OCI-LY3 (cell line): ENCODE results near the gene IL1RAP.

Experiments
- H2AFZ ChIP-seq: fragments of 200-600, 300-600 bp; shearing (Covaris generic); 2 replicates; pipeline ENCODE4 v1.6.0; 2014; ENCODE audit warnings: antibody characterized with exemption, low read depth, low read length
- H3K27ac ChIP-seq: fragments of 200-600, 300-600 bp; sonication (generic); 2 replicates; pipeline ENCODE4 v1.5.1; 2014; ENCODE audit warnings: mild to moderate bottlenecking, low read length, moderate library complexity, mixed read lengths
- H3K27me3 ChIP-seq: fragments of 200-600, 300-600 bp; sonication (generic); 2 replicates; pipeline ENCODE4 v1.6.1; 2014; ENCODE audit warnings: low read depth, low read length, mixed read lengths
- H3K36me3 ChIP-seq: fragments of 200-600, 300-600 bp; sonication (generic); replicated peaks from 2 replicates; pipeline ENCODE3; 2014; ENCODE audit warnings: low read depth, low read length, mixed read lengths
- H3K4me1 ChIP-seq: fragments of 300-600, 200-600 bp; sonication (generic); 2 replicates; pipeline ENCODE4 v1.6.1; 2014; ENCODE audit warnings: low read length, mixed read lengths
- H3K4me2 ChIP-seq: fragments of 200-600, 300-600 bp; sonication (generic); 2 replicates; pipeline ENCODE4 v1.6.1; 2014; ENCODE audit warnings: low read length, mixed read lengths
- H3K4me3 ChIP-seq: fragments of 300-600, 200-600 bp; sonication (generic); 2 replicates; pipeline ENCODE4 v1.5.1; 2014; ENCODE audit warnings: antibody characterized with exemption, mild to moderate bottlenecking, low read length, moderate library complexity
- H3K79me2 ChIP-seq: fragments of 300-600, 200-600 bp; shearing (Covaris generic); 2 replicates; pipeline ENCODE4 v1.6.1; 2014; ENCODE audit warnings: mild to moderate bottlenecking, low read length, mixed read lengths
- H3K9ac ChIP-seq: fragments of 300-600, 200-600 bp; shearing (Covaris generic); 2 replicates; pipeline ENCODE4 v1.6.0; 2014; ENCODE audit warnings: mild to moderate bottlenecking, low read length, moderate library complexity
- H3K9me3 ChIP-seq: fragments of 200-600, 300-600 bp; shearing (Covaris generic); 2 replicates; pipeline ENCODE4 v1.6.1; 2014; ENCODE audit warnings: low read length, mixed read lengths; ENCODE audit not compliant: insufficient read depth
- H4K20me1 ChIP-seq: fragments of 200-600, 300-600 bp; sonication (generic); 2 replicates; pipeline ENCODE4 v1.6.1; 2016; ENCODE audit warnings: low read length, mixed read lengths; ENCODE audit not compliant: insufficient read depth
- CTCF ChIP-seq: fragments of 200-600, 300-600 bp; sonication (generic); IDR thresholded peaks from 2 replicates; pipeline ENCODE4 v1.5.1; 2014; ENCODE audit warnings: antibody characterized with exemption, low read length, low read depth
- EZH2phosphoT487 ChIP-seq: fragments of 200-600 bp; shearing (Covaris generic); IDR thresholded peaks from 2 replicates; pipeline ENCODE4 v1.6.1; 2018; ENCODE audit warnings: antibody characterized with exemption, mixed run types, low read depth

The IL1RAP gene

DNA sequence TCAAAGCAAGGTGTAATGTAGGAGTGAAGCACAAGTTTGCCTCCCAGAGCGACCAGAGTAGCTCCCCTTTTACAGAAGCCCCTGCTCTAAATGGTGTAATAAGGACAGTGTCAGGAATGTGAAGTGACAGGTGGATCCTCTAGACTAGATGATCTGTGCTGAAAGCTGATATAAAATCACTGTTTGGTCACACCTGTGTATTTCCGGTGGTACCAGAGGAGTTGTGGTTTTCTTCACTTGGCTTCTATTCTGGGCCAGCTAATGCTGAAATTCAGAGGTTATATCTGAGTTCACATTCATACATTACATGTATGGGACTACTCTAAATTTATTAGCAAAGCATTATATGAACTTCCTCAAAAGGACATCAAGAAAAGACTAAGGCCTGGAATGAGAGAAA is 117.4 kb downstream of the IL1RAP start:
- H3K4me3 ChIP-seq: no peak overlapping the region
- H3K27ac ChIP-seq: no peak overlapping the region
- no peaks in the 10 kb centered on the region for H3K27me3 ChIP-seq
- no peaks in the 10 kb centered on the region for H3K79me2 ChIP-seq
- TF ChIP-seq CTCF: no peak
- no peak for TF ChIP-seq EZH2phosphoT487
- no peaks in the 10 kb centered on the region for H4K20me1 ChIP-seq
- H3K4me2 ChIP-seq: no peak overlapping the region
- no peak overlapping the region for H2AFZ ChIP-seq
- no peaks in the 10 kb centered on the region for H3K4me1 ChIP-seq
- no peak overlapping the region for H3K9ac ChIP-seq
- no peaks in the 10 kb centered on the region for H3K9me3 ChIP-seq
- H3K36me3 ChIP-seq: no peaks in the 10 kb centered on the region

GRCh38 chr3:190641564-190641963 is 127.7 kb downstream of the IL1RAP start:
- Histone ChIP-seq H4K20me1 (no peaks in the 10 kb centered on the region), H3K4me3 (no peak overlapping the region), H3K4me1 (no peaks in the 10 kb centered on the region), H3K79me2 (no peaks in the 10 kb centered on the region), H3K27ac (no peak overlapping the region), H3K9ac (no peak overlapping the region), H2AFZ (no peak overlapping the region), H3K36me3 (no peaks in the 10 kb centered on the region), H3K9me3 (no peaks in the 10 kb centered on the region), H3K4me2 (no peak overlapping the region), H3K27me3 (no peaks in the 10 kb centered on the region)
- no peak for TF ChIP-seq EZH2phosphoT487
- no peak for TF ChIP-seq CTCF

- Histone ChIP-seq H3K27me3 (no peaks in the 10 kb centered on the region), H3K36me3 (no peaks in the 10 kb centered on the region), H3K27ac (no peak overlapping the region), H3K4me2 (no peak overlapping the region), H2AFZ (no peak overlapping the region), H3K4me3 (no peak overlapping the region), H3K9me3 (no peaks in the 10 kb centered on the region), H3K79me2 (no peaks in the 10 kb centered on the region), H4K20me1 (no peaks in the 10 kb centered on the region), H3K9ac (no peak overlapping the region), H3K4me1 (no peaks in the 10 kb centered on the region)
- no peak for TF ChIP-seq EZH2phosphoT487
- TF ChIP-seq CTCF: no peak
Measured at GRCh38 chr3:190642016-190642415, 128.1 kb downstream of the IL1RAP start.

- Histone ChIP-seq H3K27ac (no peak overlapping the region), H3K36me3 (no peaks in the 10 kb centered on the region), H3K9me3 (no peaks in the 10 kb centered on the region), H3K27me3 (no peaks in the 10 kb centered on the region), H3K4me2 (no peak overlapping the region), H4K20me1 (no peaks in the 10 kb centered on the region), H3K9ac (no peak overlapping the region), H2AFZ (no peak overlapping the region), H3K4me1 (no peaks in the 10 kb centered on the region), H3K4me3 (no peak overlapping the region), H3K79me2 (no peaks in the 10 kb centered on the region)
- TF ChIP-seq CTCF (no peak), EZH2phosphoT487 (no peak)
Measured at GRCh38 chr3:190644035-190644434, 130.2 kb downstream of the IL1RAP start.
